Stromal cell of bone marrow (primary cell): ENCODE results near the gene PRKCA.

Experiments
- DNase-seq: peaks from one replicate; pipeline ENCODE4 v3.0.0-alpha.2; 2012; ENCODE audit warnings: low read depth

PRKCA gene

GRCh38 chr17:66518677-66519076, 216.3 kb downstream of the PRKCA start:
- no peak for DNase-seq

GRCh38 chr17:66519154-66519553, 216.7 kb downstream of the PRKCA start:
- DNase-seq: no peak

- no peak for DNase-seq
These were observed 218.6 kb downstream of the PRKCA start for GRCh38 chr17:66520999-66521398.

- no peak for DNase-seq
These were observed 220.3 kb downstream of the PRKCA start for GRCh38 chr17:66522591-66523272.

GRCh38 chr17:66523378-66524200, 221.2 kb downstream of the PRKCA start:
- DNase-seq: no peak

GRCh38 chr17:66524877-66525276, 222.5 kb downstream of the PRKCA start:
- no peak for DNase-seq

- DNase-seq: no peak
These were observed 222.9 kb downstream of the PRKCA start for GRCh38 chr17:66525338-66525737.

GRCh38 chr17:66526827-66527226, 224.4 kb downstream of the PRKCA start:
- no peak for DNase-seq

- no peak for DNase-seq
These were observed 224.9 kb downstream of the PRKCA start for GRCh38 chr17:66527335-66527734.

- DNase-seq: no peak
These were observed 229.5 kb downstream of the PRKCA start for GRCh38 chr17:66531851-66532295.

GRCh38 chr17:66533572-66533971, 231.2 kb downstream of the PRKCA start:
- no peak for DNase-seq

GRCh38 chr17:66533986-66534385, 231.6 kb downstream of the PRKCA start:
- no peak for DNase-seq

- no peak for DNase-seq
These were observed 233.2 kb downstream of the PRKCA start for GRCh38 chr17:66535611-66536010.

- no peak for DNase-seq
These were observed 235.1 kb downstream of the PRKCA start for GRCh38 chr17:66537502-66537901.

- DNase-seq: no peak
These were observed 236.4 kb downstream of the PRKCA start for GRCh38 chr17:66538776-66539175.

- peak; percentile 87 for DNase-seq
These were observed 237.8 kb downstream of the PRKCA start for GRCh38 chr17:66540131-66540781.

GRCh38 chr17:66541461-66542128, 239.2 kb downstream of the PRKCA start:
- DNase-seq: no peak

- no peak for DNase-seq
These were observed 239.9 kb downstream of the PRKCA start for GRCh38 chr17:66542129-66542966.

- DNase-seq: no peak
These were observed 240.6 kb downstream of the PRKCA start for GRCh38 chr17:66542967-66543520.

- DNase-seq: no peak
These were observed 241.1 kb downstream of the PRKCA start for GRCh38 chr17:66543526-66543925.

GRCh38 chr17:66545918-66546317, 243.5 kb downstream of the PRKCA start:
- no peak for DNase-seq
